HepG2 (cell line): ENCODE data around the gene OR1J2. TPM values are rescaled to one million over a fixed set of nuclear protein-coding genes. Genes with fewer than 3 reads are reported as not detected.
"Not testable (repeated sequence)": the region's sequence is repeated elsewhere in the genome, so short reads cannot be mapped to it uniquely, and the experiment has no call there.

Experiments used
- ATAC-seq: fragments of 200-7000 bp; cut with Tn5 transposase; 3 replicates; pipeline ENCODE4 v1.9.1; 2020; ENCODE audit warnings: mild to moderate bottlenecking, moderate library complexity
- BruUV-seq: library from RNA; stranded (reverse); fragments of 400-500 nt; replicated peaks from 2 replicates; lab custom pipeline; 2021; lab: Mats Ljungman, UMichigan
- CTCF ChIA-PET: fragments of 300-600 bp; formaldehyde crosslinking; extraction: SDS; loops from one replicate; lab custom pipeline; 2021; ENCODE audit warnings: low total read pairs, inconsistent platforms, low intra/inter-chr PET ratio; lab: Yijun Ruan, JAX
- POLR2A ChIA-PET: fragments of 350-600 bp; sonication (Branson Sonifier 250); formaldehyde crosslinking; loops from one replicate; lab custom pipeline; 2020; ENCODE audit warnings: antibody characterized with exemption, inconsistent platforms; lab: Yijun Ruan, JAX
- DNase-seq: peaks from one replicate; pipeline ENCODE4 v3.0.0-alpha.2; 2015; ENCODE audit warnings: low spot score
- FAIRE-seq: peaks from 3 replicates; lab custom pipeline; 2011; peaks lifted over from hg19 to GRCh38; lab: Jason Lieb, UNC
- H2AFZ ChIP-seq: one replicate; pipeline ENCODE4 v1.6.1; 2011; ENCODE audit warnings: low read length, inconsistent platforms
- H3K27ac ChIP-seq: fragments of 300-600 bp; 3 replicates; pipeline ENCODE4 v1.8.0; 2011; ENCODE audit warnings: mixed run types, mild to moderate bottlenecking, mixed read lengths, low read length, inconsistent platforms; ENCODE audit not compliant: insufficient read depth; ENCODE audit errors: extremely low read length
- H3K27me3 ChIP-seq, 2 experiments: fragments of 200-600 bp in 1 of 2; 2 replicates in 1 of 2; 3 replicates in 1 of 2; pipeline versions ENCODE4 v1.6.0 to v1.8.0; 2011; ENCODE audit warnings: low read length in 2 of 2, mild to moderate bottlenecking in 2 of 2, moderate library complexity in 2 of 2, inconsistent platforms in 1 of 2; ENCODE audit not compliant: insufficient read depth in 2 of 2, control insufficient read depth in 1 of 2
- H3K36me3 ChIP-seq, 2 experiments: fragments of 200-600 bp in 1 of 2; replicated peaks in 1 of 2; 2 replicates in 1 of 2; 3 replicates in 1 of 2; pipeline versions ENCODE4 v1.5.1 to v1.8.0; 2011; ENCODE audit warnings: low read length in 2 of 2, inconsistent platforms in 1 of 2; ENCODE audit not compliant: insufficient read depth in 2 of 2, control insufficient read depth in 1 of 2
- H3K4me1 ChIP-seq: 2 replicates; pipeline ENCODE4 v1.5.1; 2012; ENCODE audit warnings: low read length, inconsistent platforms; ENCODE audit not compliant: insufficient read depth
- H3K4me2 ChIP-seq: 2 replicates; pipeline ENCODE4 v1.6.0; 2011; ENCODE audit warnings: low read depth, low read length, inconsistent platforms
- H3K4me3 ChIP-seq, 3 experiments: fragments of 200-600 bp in 1 of 3; sonication (generic), shearing (Covaris generic) in 1 of 3; replicated peaks in 1 of 3; 2 replicates each; pipeline ENCODE4 v1.5.1; 2011 to 2016; ENCODE audit warnings: low read length in 3 of 3, inconsistent platforms in 2 of 3, low read depth in 2 of 3, mild to moderate bottlenecking in 2 of 3, control low read depth in 1 of 3, mixed read lengths in 1 of 3; ENCODE audit not compliant: insufficient read depth in 1 of 3
- H3K79me2 ChIP-seq: one replicate; pipeline ENCODE4 v1.6.1; 2011; ENCODE audit warnings: low read length, inconsistent platforms; ENCODE audit not compliant: insufficient read depth
- H3K9ac ChIP-seq: 2 replicates; pipeline ENCODE4 v1.6.0; 2011; ENCODE audit warnings: mild to moderate bottlenecking, low read depth, low read length, inconsistent platforms; ENCODE audit not compliant: insufficient read depth
- H3K9me3 ChIP-seq: 2 replicates; pipeline ENCODE4 v1.5.1; 2012; ENCODE audit warnings: mild to moderate bottlenecking, low read length
- H4K20me1 ChIP-seq: 2 replicates; pipeline ENCODE4 v1.6.0; 2011; ENCODE audit warnings: inconsistent platforms, mild to moderate bottlenecking, low read length, moderate library complexity; ENCODE audit not compliant: insufficient read depth
- E2F1 ChIP-seq: sonication (generic); formaldehyde crosslinking; IDR thresholded peaks from 2 replicates; pipeline ENCODE4 v1.5.0; 2020; ENCODE audit warnings: missing genetic modification reagents
- MIER3 ChIP-seq: IDR thresholded peaks from 2 replicates; pipeline ENCODE4 v1.6.1; 2016; ENCODE audit warnings: missing compliant biosample characterization, borderline replicate concordance
- PAX8 ChIP-seq: sonication (generic); formaldehyde crosslinking; IDR thresholded peaks from 2 replicates; pipeline ENCODE4 v1.8.0; 2022; ENCODE audit warnings: mild to moderate bottlenecking, missing genetic modification reagents, borderline replicate concordance
- TBP ChIP-seq: sonication (generic); formaldehyde crosslinking; IDR thresholded peaks from 2 replicates; pipeline ENCODE4 v1.5.0; 2020; ENCODE audit warnings: missing genetic modification reagents
- WGBS: methylation state at CpG from one replicate; pipeline ENCODE4 v1.1.6; 2017; ENCODE audit warnings: low lambda C conversion rate; 5-methylcytosine and 5-hydroxymethylcytosine counted together
- in situ Hi-C: cut with HindIII; loops from 2 replicates; pipeline ENCODE4 v1.10.0; 2017; ENCODE audit warnings: low pct_unique_long_range_greater_than_20kb; ENCODE audit not compliant: extremely low pct_ligation_motif_present
- intact Hi-C: fragments of 100-400 bp; cut with micrococcal nuclease; formaldehyde crosslinking; loops from one replicate; pipeline ENCODE4 v1.10.0; 2022; ENCODE audit not compliant: unreplicated experiment
- polyA plus RNA-seq, 8 experiments: library from polyadenylated mRNA; depleted of rRNA in 3 of 8; stranded (reverse) in 7 of 8; unstranded in 1 of 8; fragments of >200 nt; fragmentation: Illumina TruSeq in 4 of 8; extraction: Trizol in 4 of 8; gene quantifications; 2 replicates each; pipeline versions ENCODE4 v1.2.1 to v1.2.3, GENCODE V29; 2011 to 2016; ENCODE audit warnings: low read depth in 4 of 8, missing spikeins in 1 of 8, mixed read lengths in 1 of 8; ENCODE audit not compliant: insufficient read depth in 1 of 8
- total RNA-seq, 5 experiments: library from RNA; depleted of rRNA; stranded (reverse); fragments of >200 nt; fragmentation: Illumina TruSeq; extraction: Trizol; gene quantifications; 2 replicates each; pipeline ENCODE4 v1.2.3, GENCODE V29; 2016; ENCODE audit warnings: low read depth in 1 of 5

Gene OR1J2
- total and polyA plus RNA-seq, 2 of the 13 experiments (the other 11 are each of a cell fraction or from before 2014, with no cell fraction given): not detected

- POLR2A ChIA-PET: no interaction called here
- Histone ChIP-seq H3K36me3 (no peaks in the 10 kb centered on the region), H3K79me2 (no peaks in the 10 kb centered on the region), H3K4me2 (no peak within 1 kb of the TSS), H3K9me3 (no peaks in the 10 kb centered on the region), H3K4me3 (no peak within 1 kb of the TSS), H3K4me1 (no peaks in the 10 kb centered on the region), H3K27ac (no peak within 1 kb of the TSS), H3K9ac (no peak within 1 kb of the TSS), H2AFZ (no peak within 1 kb of the TSS), H3K27me3 (peaks cover 5 to 9% of the 10 kb centered on the region in 2 experiments; a peak in 3 of 5 replicates), H4K20me1 (no peaks in the 10 kb centered on the region)
- ATAC-seq (no peak), DNase-seq (no peak), FAIRE-seq (no peak)
- WGBS: 0% methylated on average over 3 of the region's 3 CpGs
- no TSS peak for BruUV-seq
- intact Hi-C loops (no loop called here), in situ Hi-C loops (no loop called here)
- TF ChIP-seq E2F1 (CRISPR knock-in tag): no peak
- no peak for TF ChIP-seq MIER3 (CRISPR knock-in tag)
- TF ChIP-seq PAX8 (CRISPR knock-in tag): no peak
- no peak for TF ChIP-seq TBP (CRISPR knock-in tag)
- CTCF ChIA-PET: no interaction called here
Observed at GRCh38 chr9:122527193-122527592, 16.6 kb downstream of the OR1J2 start, which contains the start of gene OR1N1. Gene OR1N1, minus strand, starts transcription at chr9:122527293. Its CDS starts 0 bp downstream, at chr9:122527293.

GRCh38 chr9:122531157-122531556 lies 20.6 kb downstream of the OR1J2 start:
- H3K9ac ChIP-seq, POLR2A ChIA-PET, H3K4me2 ChIP-seq, H3K27ac ChIP-seq, BruUV-seq, FAIRE-seq, H3K4me1 ChIP-seq, H4K20me1 ChIP-seq, H3K9me3 ChIP-seq, in situ Hi-C loops, H2AFZ ChIP-seq, H3K27me3 ChIP-seq, ATAC-seq, DNase-seq, H3K79me2 ChIP-seq, H3K36me3 ChIP-seq, intact Hi-C loops, H3K4me3 ChIP-seq, CTCF ChIA-PET: not testable (repeated sequence)
- WGBS: 9% methylated on average over 4 of the region's 4 CpGs
